Measurements from ENCODE around the gene AOAH.
"Not testable (repeated sequence)": the region's sequence is repeated elsewhere in the genome, so short reads cannot be mapped to it uniquely, and the experiment has no call there.

Gene AOAH

GRCh38 chr7:36654436-36654835 is 69.9 kb downstream of the AOAH start:
- DNase-seq: no peak

DNA sequence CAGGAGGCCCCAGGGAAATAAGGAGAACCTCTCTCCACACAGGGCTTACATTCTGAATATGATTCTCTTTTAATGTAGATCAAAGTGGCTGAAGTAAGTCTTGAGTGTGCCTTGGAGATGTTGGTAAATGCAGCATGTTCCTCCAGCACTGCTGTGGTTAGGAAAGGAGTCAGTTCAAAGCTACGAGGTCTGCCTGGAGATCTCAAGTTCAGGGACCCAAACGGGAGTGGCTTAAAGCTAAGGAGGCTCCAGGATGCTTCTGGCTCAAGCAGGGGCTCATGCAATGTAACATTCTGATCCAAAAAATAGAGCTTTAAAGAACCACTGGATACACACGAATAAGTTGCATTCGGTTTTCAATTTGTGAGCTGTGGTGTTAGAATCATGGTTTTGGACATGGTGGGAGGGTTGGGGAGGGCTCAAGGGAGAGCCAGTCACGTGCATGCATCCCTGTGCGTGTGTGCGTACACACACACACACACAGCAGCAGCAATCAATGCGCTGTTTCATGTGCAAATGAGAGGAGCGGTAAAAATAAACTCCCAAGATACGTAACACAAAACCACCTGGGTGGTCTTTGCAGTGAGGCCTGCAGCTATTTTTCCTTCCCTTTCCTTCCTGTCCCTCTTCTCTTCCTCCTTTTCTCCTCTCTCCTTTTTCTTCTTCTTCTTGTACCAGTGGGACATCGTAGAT is 70.5 kb downstream of the AOAH start:
- no peak for DNase-seq

GRCh38 chr7:36653008-36653662 is 71.2 kb downstream of the AOAH start:
- DNase-seq: no peak

DNA sequence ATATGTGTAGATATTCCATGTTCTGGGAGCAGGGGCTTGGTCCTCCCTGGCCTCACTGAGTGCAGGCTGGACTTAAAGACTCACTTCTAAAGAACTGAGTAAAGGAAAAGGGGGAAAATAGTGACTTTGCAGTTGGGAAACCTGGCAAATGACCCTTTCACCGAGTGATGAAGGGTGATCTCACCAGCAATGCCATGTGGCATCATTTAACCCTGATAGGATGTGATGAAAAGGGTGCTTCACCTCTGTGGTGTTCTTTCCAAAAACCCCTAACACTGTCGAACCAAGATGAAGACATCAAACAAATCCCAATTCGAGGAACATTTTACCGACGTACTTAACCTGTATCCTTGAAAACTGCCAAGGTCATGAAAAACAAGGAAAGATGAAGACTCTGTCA is 71.9 kb downstream of the AOAH start:
- DNase-seq: no peak

DNA sequence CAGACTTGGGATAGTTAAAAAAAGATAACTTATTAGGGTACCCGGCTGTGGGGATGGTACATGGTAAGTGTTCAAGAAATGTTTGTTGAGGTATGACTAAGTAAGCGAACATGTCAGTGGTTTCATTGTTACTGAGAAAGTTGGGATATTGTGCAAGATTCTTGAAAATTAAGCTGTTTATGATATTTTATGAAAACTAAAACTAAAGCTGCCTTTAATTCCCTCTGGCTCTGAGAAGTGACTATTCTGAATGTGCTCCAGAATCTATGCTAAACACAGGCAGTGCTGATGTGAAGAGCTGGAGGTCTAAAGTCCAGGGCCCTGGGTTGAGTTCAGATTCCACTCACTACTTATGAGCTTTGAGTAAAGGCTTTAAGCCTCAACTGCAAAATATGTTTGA is 72.9 kb downstream of the AOAH start:
- DNase-seq: no peak

- DNase-seq: no peak
Measured at GRCh38 chr7:36650766-36651312, 73.5 kb downstream of the AOAH start.

DNA sequence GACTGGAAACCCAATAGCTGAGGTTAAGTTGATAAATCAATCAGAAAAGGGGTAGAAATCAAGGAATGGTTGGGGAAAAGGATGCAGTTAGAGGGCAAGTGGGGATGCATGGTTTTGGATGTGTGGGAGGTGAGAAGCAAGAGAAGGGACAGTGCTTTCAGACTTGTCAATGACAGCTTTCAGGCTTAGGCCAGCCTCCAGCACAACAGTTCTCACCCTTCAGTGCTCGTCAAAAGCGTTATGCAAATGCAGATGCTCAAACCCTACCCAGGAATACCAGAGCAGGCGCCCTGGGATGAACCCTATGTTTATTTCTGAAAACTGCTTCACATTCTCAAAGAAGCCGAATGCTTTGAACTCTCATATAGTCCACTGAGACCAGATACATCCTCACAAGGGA is 74.0 kb downstream of the AOAH start:
- DNase-seq: no peak

- DNase-seq: not testable (repeated sequence)
Measured at GRCh38 chr7:36649319-36649718, 75.0 kb downstream of the AOAH start.

DNA sequence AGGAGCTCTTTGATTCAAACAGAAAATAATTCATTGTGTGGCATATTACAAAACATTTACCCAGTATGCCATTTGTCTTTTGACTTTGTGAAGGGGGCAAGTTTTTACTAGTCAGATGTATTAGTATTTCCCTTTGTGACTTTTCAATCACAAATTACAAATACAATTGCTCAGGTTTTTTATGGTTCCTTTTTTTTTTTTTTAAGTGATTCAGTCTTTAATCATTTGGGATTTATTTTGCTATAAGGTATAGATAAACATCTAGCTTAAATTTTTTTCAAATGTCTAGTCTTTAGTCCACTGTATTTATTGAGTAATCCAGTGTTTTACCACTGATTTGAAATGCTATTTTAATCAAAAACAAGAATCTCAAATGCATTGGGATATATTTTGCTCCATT is 75.9 kb downstream of the AOAH start:
- DNase-seq: no peak

DNA sequence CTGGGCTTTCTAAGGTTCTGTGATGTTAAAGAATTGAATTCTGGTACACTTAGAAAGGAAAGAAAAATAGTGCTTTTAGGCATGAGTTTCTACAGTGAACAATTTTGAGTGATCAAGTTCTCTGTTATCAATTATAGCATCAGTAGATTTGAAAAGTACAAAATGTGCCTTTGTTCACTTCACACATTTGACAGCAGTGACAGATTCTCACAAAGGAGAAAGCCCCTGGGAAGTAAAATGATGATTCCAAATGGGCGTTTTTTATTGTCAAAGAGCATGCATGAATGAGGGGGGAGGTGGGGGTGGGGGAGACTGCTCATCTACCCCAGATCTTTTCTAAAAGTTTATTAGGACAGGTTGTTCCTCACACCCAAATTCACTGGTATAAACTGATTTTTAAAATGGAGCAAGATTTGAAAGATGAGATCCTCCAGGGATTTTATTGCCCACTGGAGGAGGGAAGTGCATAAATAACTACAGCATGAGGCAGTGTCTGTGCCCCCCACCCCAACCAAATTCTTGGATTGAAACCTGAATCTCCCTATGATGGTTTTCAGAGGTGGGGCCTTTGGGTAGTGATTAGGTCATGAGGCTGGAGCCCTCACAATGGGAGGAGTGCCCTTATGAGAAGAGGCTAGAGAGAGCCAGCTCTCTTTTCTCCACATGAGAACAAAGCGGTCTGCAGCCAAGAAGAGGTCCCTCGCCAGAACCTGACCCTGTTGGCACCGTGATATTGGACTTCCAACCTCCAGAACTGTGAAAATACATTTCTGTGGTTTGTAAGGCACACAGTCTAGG is 79.5 kb downstream of the AOAH start:
- DNase-seq: no peak

DNA sequence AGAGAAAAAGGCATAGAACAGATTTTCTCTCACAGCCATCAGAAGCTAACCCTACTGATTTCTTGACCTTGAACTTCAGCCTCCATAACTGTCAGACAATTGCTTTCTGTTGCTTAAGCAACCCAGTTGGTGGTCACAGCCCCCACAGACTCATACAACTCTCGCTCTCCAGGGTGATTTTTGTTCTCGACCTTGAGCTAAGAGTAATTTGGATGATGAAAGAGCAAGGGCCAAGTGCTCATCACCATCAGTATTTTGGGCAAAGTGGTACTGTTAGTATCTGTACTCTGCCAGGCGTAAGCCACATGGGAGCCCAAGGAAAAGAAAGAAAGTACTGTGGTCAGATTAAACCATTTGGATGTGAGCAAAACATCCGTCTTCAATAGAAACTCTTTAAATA is 81.9 kb downstream of the AOAH start:
- no peak for DNase-seq

DNA sequence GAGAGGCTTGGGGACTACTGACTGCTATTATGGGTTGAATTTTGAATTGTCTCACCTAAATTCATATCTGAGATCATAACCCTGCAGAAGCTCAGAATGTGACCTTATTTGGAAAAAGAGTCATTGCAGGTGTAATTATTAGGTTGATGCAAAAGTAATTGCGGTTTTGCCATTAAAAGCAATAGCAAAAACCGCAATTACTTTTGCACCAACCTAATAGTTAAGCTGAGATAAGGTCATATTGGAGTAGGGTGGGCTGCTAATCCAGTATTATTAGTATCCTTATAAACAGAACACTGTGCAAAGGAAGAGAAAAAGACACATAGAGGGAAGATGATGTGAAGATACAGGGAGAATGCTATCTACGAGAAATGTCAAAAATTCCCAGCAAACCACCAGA is 82.3 kb downstream of the AOAH start:
- no peak for DNase-seq

- no peak for DNase-seq
Measured at GRCh38 chr7:36640682-36641081, 83.6 kb downstream of the AOAH start.

DNA sequence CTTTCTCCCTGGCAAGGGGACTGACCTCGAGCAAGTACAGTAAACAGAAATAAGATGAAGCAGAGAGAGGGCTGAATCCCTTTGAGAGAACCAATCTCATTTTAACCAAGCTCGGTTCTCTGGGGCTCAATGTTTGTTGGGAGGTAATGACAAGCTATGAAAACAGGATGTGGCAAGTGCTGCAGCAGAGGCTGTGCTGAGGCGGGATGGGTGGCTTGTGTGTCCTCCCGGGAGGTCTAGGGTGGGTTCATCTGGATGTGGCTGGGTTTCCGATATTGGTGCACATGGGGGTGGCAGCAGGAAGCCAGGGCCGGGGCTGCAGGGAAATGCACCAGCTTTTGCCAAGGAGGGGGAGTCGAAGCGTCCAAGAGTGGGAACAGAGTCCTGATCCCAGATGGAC is 84.5 kb downstream of the AOAH start:
- no peak for DNase-seq

DNA sequence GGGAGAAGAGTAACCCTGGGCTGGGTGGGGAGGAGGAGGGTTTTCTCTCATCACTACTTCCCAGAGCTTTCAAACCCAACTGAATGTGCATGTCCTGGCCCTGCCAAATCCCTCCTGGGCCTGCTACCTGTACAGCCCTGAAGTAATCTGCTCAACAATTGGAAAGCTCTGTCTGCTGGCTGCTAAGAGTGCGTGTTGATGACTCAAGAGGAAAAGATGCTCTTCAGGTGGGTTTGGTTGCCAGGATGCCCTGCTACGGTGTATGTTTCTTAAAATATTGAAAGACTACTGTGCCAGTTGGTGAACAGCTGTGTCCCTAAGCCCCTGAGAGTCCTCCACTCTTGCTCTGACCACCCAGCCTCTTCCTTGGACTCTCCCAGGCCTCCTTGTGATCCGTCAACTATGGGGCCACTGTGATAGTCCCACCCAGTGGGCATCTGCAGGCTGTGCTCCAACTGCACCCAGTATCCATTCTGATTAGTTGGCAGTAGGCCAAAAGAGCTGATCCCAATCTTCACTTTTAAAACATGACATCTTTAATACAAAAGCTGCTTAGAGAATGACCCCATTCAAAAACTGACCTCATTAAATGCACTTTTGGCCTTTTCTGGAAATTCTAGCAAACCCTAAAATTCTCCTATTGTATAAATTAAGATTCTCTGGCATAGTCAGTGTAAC is 85.6 kb downstream of the AOAH start:
- DNase-seq: no peak

DNA sequence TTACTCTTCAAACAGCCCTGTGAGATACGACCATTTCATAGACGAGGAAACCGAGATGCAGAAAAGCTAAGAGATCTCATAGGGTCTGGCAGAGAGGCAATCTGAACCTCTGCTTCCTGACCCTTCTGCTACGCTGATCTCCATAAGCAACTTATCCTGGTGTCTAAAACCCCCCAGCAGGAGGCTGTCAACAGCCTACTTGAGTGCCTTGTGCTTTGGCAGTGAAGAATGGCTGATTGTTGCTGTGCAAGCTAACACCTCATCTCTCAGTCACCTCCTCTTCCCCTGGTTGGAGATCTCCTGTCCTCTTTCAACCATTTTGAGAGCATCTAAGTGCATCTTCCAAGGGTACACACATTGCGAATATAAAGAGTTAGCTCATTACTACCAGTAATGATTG is 86.2 kb downstream of the AOAH start:
- no peak for DNase-seq

- no peak for DNase-seq
Measured at GRCh38 chr7:36637417-36637816, 86.9 kb downstream of the AOAH start.

DNA sequence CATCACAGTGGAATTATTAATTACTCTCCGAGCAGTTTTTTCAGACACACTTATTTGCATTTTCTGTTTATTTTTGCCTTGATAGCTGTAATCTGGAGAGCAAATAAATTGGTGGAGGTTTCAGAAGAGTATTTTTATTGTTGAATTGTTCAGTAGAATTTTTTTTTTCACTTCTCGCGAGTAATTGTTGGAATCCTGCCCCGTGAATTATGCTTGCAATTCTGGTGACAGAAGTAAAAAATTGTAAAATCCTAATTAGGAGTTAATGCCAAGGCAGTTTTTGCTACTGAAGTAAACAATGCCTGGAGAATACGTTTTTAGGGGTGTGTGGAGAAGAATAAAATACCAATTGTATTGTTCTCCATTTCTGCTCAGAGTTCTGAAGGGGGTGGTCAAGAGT is 88.2 kb downstream of the AOAH start:
- DNase-seq: no peak

DNA sequence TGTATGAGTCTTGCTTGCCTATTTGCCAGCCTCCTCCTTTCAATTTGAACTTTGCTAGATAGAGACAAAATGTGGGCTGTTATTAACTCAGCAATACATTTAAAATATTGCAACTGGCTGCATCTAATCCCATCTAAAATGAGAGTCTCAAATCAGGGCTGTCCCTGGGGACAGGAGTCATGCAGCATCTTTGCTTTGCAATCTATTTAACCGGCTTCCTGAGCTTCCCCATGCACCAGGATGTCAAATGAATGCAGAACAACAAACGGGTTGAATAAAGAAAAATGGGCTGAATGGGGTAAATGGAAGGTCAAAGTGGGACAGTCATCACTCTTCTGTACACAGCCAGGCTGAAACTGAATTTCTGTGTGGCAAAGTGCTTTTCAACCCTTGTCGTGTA is 89.2 kb downstream of the AOAH start:
- no peak for DNase-seq

- no peak for DNase-seq
Measured at GRCh38 chr7:36633377-36633776, 90.9 kb downstream of the AOAH start.

GRCh38 chr7:36630112-36630650 is 94.1 kb downstream of the AOAH start:
- peak; percentile 51 for DNase-seq

DNA sequence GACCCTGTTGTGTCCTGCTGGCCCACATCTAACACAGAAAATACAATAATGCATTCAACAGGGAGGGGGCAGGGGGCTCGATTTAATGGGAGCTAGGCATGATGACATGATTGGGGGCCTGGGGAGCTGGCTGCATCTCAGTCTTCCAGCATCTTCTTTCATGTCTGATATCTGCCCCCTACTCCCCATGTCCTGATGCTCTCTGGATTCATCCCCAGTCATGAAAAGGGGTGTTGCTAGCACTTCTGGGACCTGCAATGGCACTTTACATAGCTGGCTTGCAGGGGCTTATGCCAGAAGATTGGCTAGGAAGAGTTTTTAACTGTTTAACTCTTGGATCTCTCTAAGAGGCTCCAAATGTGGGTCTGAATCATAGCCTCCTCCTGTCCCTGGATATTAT is 94.9 kb downstream of the AOAH start:
- DNase-seq: no peak

DNA sequence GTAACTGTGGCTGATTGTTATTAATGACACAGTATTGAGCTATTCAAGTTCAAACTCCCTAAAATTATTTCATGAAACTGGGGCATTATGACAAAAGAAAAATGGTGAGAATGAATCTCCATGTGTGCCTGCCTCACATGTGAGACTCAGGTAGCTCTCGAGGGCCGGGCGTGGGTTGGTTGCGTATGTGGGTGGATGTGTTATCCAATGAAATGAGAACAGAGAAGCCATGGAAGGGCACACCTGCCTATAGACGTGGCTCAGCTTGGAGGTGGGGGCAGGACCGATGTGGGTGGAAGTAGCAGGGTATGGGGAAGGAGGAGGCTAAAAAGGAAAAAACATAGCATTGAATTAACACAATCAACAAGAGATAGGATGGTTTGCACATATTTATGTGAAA is 96.5 kb downstream of the AOAH start:
- no peak for DNase-seq
